Vagina (tissue), 2 donors: ENCODE data around the gene NKD2. TPM values are rescaled to one million over a fixed set of nuclear protein-coding genes. Genes with fewer than 3 reads are reported as not detected.
"Not testable (repeated sequence)": the region's sequence is repeated elsewhere in the genome, so short reads cannot be mapped to it uniquely, and the experiment has no call there.

ENCODE experiments used
- DNase-seq, 2 donors: peaks; one replicate each; pipeline ENCODE4 v3.0.0-alpha.2; 2017; ENCODE audit errors: extremely low spot score in 2 of 2
- H3K27ac ChIP-seq: fragments of 200-600 bp; sonication (generic); one replicate; pipeline ENCODE4 v1.5.1; 2019
- H3K27me3 ChIP-seq: fragments of 200-600 bp; sonication (generic); one replicate; pipeline ENCODE4 v1.5.1; 2019
- H3K36me3 ChIP-seq, 2 donors: fragments of 200-600 bp; sonication (generic); one replicate each; pipeline ENCODE4 v1.5.1; 2017 to 2019
- H3K4me1 ChIP-seq: fragments of 200-600 bp; sonication (generic); one replicate; pipeline ENCODE4 v1.5.1; 2019
- H3K4me3 ChIP-seq, 2 donors: fragments of 200-600 bp; sonication (generic); 1 replicate in 1 of 2; 2 replicates in 1 of 2; pipeline ENCODE4 v1.5.1; 2016 to 2019
- H3K9me3 ChIP-seq: fragments of 200-600 bp; sonication (generic); one replicate; pipeline ENCODE4 v1.5.1; 2019
- POLR2A ChIP-seq, 2 donors: fragments of 450-650 bp; IDR thresholded peaks; one replicate each; pipeline ENCODE4 v1.6.1; 2017; ENCODE audit warnings: antibody characterized with exemption in 2 of 2, mild to moderate bottlenecking in 2 of 2, moderate library complexity in 2 of 2
- POLR2AphosphoS5 ChIP-seq, 2 donors: sonication (generic); formaldehyde crosslinking; IDR thresholded peaks; one replicate each; pipeline ENCODE4 v1.9.0; 2017; ENCODE audit warnings: antibody characterized with exemption in 2 of 2, mild to moderate bottlenecking in 2 of 2, low read depth in 1 of 2; ENCODE audit not compliant: insufficient read depth in 1 of 2
- intact Hi-C: fragments of 100-400 bp; cut with DNase I; formaldehyde crosslinking; loops from one replicate; pipeline ENCODE4 v1.15.1; 2023
- total RNA-seq: library from RNA; depleted of rRNA; stranded (reverse); fragments of >200 nt; gene quantifications from one replicate; pipeline ENCODE4 v1.2.3, GENCODE V29; 2016
- TF ChIP-seq, protein P1 (sequence below), 3 experiments: fragments of 450-650 bp in 2 of 3; fragments of 200-600 bp in 1 of 3; sonication (generic) in 1 of 3; IDR thresholded peaks; one replicate each; pipeline ENCODE4 v1.5.1; 2017 to 2019; ENCODE audit warnings: antibody characterized with exemption in 3 of 3, mild to moderate bottlenecking in 2 of 3, moderate library complexity in 2 of 3

Gene NKD2
- total RNA-seq, 1 donor from 2014 or later: 2.0 TPM

- TF ChIP-seq, protein P1, sequence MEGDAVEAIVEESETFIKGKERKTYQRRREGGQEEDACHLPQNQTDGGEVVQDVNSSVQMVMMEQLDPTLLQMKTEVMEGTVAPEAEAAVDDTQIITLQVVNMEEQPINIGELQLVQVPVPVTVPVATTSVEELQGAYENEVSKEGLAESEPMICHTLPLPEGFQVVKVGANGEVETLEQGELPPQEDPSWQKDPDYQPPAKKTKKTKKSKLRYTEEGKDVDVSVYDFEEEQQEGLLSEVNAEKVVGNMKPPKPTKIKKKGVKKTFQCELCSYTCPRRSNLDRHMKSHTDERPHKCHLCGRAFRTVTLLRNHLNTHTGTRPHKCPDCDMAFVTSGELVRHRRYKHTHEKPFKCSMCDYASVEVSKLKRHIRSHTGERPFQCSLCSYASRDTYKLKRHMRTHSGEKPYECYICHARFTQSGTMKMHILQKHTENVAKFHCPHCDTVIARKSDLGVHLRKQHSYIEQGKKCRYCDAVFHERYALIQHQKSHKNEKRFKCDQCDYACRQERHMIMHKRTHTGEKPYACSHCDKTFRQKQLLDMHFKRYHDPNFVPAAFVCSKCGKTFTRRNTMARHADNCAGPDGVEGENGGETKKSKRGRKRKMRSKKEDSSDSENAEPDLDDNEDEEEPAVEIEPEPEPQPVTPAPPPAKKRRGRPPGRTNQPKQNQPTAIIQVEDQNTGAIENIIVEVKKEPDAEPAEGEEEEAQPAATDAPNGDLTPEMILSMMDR (IDR thresholded peaks at IDR 0.05): no peak
- TF ChIP-seq POLR2A (IDR thresholded peaks at IDR 0.05) (no peak), POLR2AphosphoS5 (IDR thresholded peaks at IDR 0.05; ENCODE audit: insufficient read depth in 1 of 2, low read depth in 1 of 2) (no peak)
- Histone ChIP-seq H3K4me1 (peaks cover 6% of the 10 kb centered on the region), H3K9me3 (no peaks in the 10 kb centered on the region), H3K27me3 (no peaks in the 10 kb centered on the region), H3K4me3 (no peak overlapping the region), H3K27ac (no peak overlapping the region), H3K36me3 (no peaks in the 10 kb centered on the region)
- intact Hi-C loops: no loop called here
- DNase-seq: no peak
These were observed 11.9 kb downstream of the NKD2 start for GRCh38 chr5:1020452-1020961.

- H3K27me3 ChIP-seq: no peaks in the 10 kb centered on the region
- H3K4me3 ChIP-seq: no peak overlapping the region
- H3K27ac ChIP-seq: no peak overlapping the region
- H3K9me3 ChIP-seq: no peaks in the 10 kb centered on the region
- intact Hi-C loops: no loop called here
- H3K4me1 ChIP-seq: no peaks in the 10 kb centered on the region
- TF ChIP-seq, protein P1 (IDR thresholded peaks at IDR 0.05): no peak
- TF ChIP-seq POLR2AphosphoS5 (IDR thresholded peaks at IDR 0.05; ENCODE audit: insufficient read depth in 1 of 2, low read depth in 1 of 2) (peak in 1 of 2 donors; percentile 27), POLR2A (IDR thresholded peaks at IDR 0.05) (no peak)
- DNase-seq: no peak
- H3K36me3 ChIP-seq: no peaks in the 10 kb centered on the region
These were observed 12.8 kb downstream of the NKD2 start for GRCh38 chr5:1021136-1021968.

DNA sequence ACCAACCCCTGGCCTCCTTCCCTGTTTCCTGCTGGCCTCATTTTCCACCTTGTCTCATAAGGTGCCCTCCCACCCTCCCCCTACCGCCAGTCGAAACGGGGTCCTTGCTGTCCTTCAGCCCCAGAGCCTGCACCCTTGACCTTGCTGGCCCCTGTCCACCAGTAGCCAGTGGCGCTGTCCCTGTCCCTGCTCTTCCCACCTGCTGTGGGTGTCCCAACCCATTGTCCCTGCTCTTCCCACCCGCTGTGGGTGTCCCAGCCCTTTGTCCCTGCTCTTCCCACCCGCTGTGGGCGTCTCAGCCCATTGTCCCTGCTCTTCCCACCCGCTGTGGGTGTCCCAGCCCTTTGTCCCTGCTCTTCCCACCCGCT lies 13.4 kb downstream of the NKD2 start:
- H3K27ac ChIP-seq, intact Hi-C loops, H3K27me3 ChIP-seq, H3K36me3 ChIP-seq, DNase-seq, H3K4me3 ChIP-seq, H3K4me1 ChIP-seq, H3K9me3 ChIP-seq: not testable (repeated sequence)

DNA sequence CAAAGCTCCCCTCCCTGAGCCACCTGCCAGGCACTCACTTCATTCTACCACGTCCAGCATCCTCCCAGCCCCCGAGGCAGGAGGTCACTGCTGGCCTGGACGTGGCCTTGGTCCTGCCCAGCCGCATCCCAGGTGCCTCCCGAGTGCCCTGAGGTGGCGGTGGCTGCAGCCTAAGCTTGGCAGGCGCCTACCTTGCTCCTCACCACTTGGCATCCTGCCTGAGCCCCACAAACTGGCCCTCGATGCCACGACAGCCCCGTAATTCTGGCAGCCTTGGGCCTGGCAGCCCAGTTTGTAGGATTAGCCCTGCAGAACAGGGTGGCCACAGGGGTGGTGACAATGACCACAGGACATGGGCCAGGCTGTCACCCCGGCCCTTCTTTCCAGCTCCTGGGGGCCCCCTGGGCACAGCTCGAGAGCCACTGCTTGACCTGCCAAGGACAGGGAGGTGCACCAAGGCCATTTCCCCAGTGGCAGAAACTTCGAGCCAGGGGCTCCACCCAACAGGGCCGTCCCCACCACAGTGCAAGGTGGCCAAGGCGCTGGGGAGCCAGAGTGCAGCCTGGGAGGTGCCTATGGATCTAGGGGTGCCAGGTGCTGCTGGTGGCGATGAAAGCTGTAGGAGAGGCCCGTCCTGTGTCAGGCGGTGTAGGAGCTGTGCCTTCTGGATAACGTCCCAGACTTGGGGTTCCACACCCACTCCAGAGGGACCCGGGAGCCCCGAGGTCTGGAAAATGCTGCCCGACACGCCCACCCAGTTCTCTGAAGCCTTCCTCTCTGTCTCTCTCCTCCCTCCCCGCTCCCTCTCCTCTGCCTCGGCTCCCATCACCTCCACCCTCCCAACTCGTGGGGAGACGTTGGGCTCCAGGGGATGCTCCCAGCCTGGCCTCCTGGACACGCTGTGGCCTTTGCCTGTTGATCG lies 18.4 kb downstream of the NKD2 start:
- TF ChIP-seq POLR2A (IDR thresholded peaks at IDR 0.05): no peak
- TF ChIP-seq, protein P1 (IDR thresholded peaks at IDR 0.05): no peak
- TF ChIP-seq POLR2AphosphoS5 (IDR thresholded peaks at IDR 0.05; ENCODE audit: insufficient read depth in 1 of 2, low read depth in 1 of 2): no peak
- H3K4me3 ChIP-seq: no peak overlapping the region
- DNase-seq: no peak
- intact Hi-C loops: no loop called here
- H3K9me3 ChIP-seq: no peaks in the 10 kb centered on the region
- H3K36me3 ChIP-seq: no peaks in the 10 kb centered on the region
- no peak overlapping the region for H3K27ac ChIP-seq
- H3K4me1 ChIP-seq: no peaks in the 10 kb centered on the region
- H3K27me3 ChIP-seq: no peaks in the 10 kb centered on the region

GRCh38 chr5:1027631-1028441 lies 19.2 kb downstream of the NKD2 start:
- Histone ChIP-seq H3K4me3 (no peak overlapping the region), H3K4me1 (no peaks in the 10 kb centered on the region), H3K27me3 (no peaks in the 10 kb centered on the region), H3K36me3 (no peaks in the 10 kb centered on the region), H3K9me3 (no peaks in the 10 kb centered on the region), H3K27ac (no peak overlapping the region)
- intact Hi-C loops: no loop called here
- DNase-seq: no peak
- TF ChIP-seq POLR2AphosphoS5 (IDR thresholded peaks at IDR 0.05; ENCODE audit: insufficient read depth in 1 of 2, low read depth in 1 of 2): no peak
- TF ChIP-seq POLR2A (IDR thresholded peaks at IDR 0.05): no peak
- TF ChIP-seq, protein P1 (IDR thresholded peaks at IDR 0.05): no peak
